Uterus (tissue), 4 donors: ENCODE data around the gene CACNA2D2. TPM values are rescaled to one million over a fixed set of nuclear protein-coding genes. Genes with fewer than 3 reads are reported as not detected.

Source experiments
- DNase-seq, 2 donors: peaks; one replicate each; pipeline ENCODE4 v3.0.0-alpha.2; 2019 to 2020
- H3K27ac ChIP-seq, 2 donors: fragments of 200-600 bp; sonication (generic); 1 replicate in 1 of 2; 2 replicates in 1 of 2; pipeline ENCODE4 v1.5.1; 2016 to 2018
- H3K27me3 ChIP-seq, 2 donors: fragments of 200-600 bp; sonication (generic); one replicate each; pipeline ENCODE4 v1.5.1; 2018 to 2019; ENCODE audit warnings: control low read depth in 1 of 2
- H3K36me3 ChIP-seq, 2 donors: fragments of 200-600 bp; sonication (generic); one replicate each; pipeline ENCODE4 v1.5.1; 2019; ENCODE audit warnings: control low read depth in 1 of 2
- H3K4me1 ChIP-seq, 2 donors: fragments of 200-600 bp; sonication (generic); one replicate each; pipeline ENCODE4 v1.5.1; 2018 to 2019; ENCODE audit warnings: control low read depth in 1 of 2
- H3K4me3 ChIP-seq, 2 donors: fragments of 200-600 bp; sonication (generic); 1 replicate in 1 of 2; 2 replicates in 1 of 2; pipeline ENCODE4 v1.5.1; 2018 to 2019; ENCODE audit warnings: mild to moderate bottlenecking in 1 of 2
- H3K9me3 ChIP-seq, 2 donors: fragments of 200-600 bp; sonication (generic); one replicate each; pipeline ENCODE4 v1.5.1; 2019; ENCODE audit warnings: control low read depth in 1 of 2
- POLR2A ChIP-seq, 2 donors: fragments of 450-650 bp; IDR thresholded peaks; one replicate each; pipeline ENCODE4 v1.6.1; 2016; ENCODE audit warnings: antibody characterized with exemption in 2 of 2, mild to moderate bottlenecking in 1 of 2, moderate library complexity in 1 of 2
- intact Hi-C: fragments of 100-400 bp; cut with DNase I; formaldehyde crosslinking; loops from one replicate; pipeline ENCODE4 v1.15.1; 2023; ENCODE audit warnings: low total_unique reads
- total RNA-seq, 4 donors: library from RNA; depleted of rRNA in 3 of 4; stranded (reverse); fragments of >200 nt in 3 of 4; gene quantifications; one replicate each; pipeline versions ENCODE4 v1.1.0 to v1.2.4, GENCODE V29; 2014 to 2023
- TF ChIP-seq, protein P1 (sequence below), 4 experiments: fragments of 200-600 bp in 2 of 4; fragments of 450-650 bp in 2 of 4; sonication (generic) in 2 of 4; IDR thresholded peaks; one replicate each; pipeline ENCODE4 v1.5.1; 2016 to 2019; ENCODE audit warnings: antibody characterized with exemption in 4 of 4, mild to moderate bottlenecking in 2 of 4, moderate library complexity in 1 of 4
- donor health status: DM: yes; HTN: yes; CAD: no.

CACNA2D2 gene
- total RNA-seq, 4 donors from 2014 or later = under 0.01 to 6.1 (median 5.3) TPM; not detected in 1

DNA sequence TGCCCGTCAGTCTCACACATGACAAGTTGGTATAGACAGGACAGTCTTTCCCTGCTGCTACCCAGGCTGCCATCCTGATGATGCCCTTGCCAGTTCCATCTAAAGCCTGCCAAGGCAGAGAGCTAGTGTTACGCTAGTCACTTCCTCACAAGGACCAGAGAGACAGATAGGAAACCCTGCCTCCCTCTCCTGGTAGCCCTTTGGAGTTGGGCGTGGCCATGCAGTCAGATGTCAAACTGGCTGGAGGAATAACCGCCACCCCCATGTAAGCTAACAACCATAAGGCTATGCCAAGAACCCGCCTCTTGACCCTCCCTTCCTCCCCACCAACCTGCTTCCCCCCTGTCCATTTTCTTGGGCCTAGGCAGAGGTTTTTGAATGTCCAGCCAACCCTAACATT lies 146.9 kb downstream of the CACNA2D2 start:
- H3K27ac ChIP-seq = no peak overlapping the region
- H3K4me3 ChIP-seq = peak overlapping the region in 1 of 2 donors; percentile 67
- no peaks in the 10 kb centered on the region for H3K36me3 ChIP-seq
- no peaks in the 10 kb centered on the region for H3K27me3 ChIP-seq
- intact Hi-C loops = no loop called here
- H3K4me1 ChIP-seq = peaks cover 16 to 31% of the 10 kb centered on the region in 2 donors
- no peaks in the 10 kb centered on the region for H3K9me3 ChIP-seq
- TF ChIP-seq, protein P1, sequence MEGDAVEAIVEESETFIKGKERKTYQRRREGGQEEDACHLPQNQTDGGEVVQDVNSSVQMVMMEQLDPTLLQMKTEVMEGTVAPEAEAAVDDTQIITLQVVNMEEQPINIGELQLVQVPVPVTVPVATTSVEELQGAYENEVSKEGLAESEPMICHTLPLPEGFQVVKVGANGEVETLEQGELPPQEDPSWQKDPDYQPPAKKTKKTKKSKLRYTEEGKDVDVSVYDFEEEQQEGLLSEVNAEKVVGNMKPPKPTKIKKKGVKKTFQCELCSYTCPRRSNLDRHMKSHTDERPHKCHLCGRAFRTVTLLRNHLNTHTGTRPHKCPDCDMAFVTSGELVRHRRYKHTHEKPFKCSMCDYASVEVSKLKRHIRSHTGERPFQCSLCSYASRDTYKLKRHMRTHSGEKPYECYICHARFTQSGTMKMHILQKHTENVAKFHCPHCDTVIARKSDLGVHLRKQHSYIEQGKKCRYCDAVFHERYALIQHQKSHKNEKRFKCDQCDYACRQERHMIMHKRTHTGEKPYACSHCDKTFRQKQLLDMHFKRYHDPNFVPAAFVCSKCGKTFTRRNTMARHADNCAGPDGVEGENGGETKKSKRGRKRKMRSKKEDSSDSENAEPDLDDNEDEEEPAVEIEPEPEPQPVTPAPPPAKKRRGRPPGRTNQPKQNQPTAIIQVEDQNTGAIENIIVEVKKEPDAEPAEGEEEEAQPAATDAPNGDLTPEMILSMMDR (IDR thresholded peaks at IDR 0.05) = no peak
- TF ChIP-seq POLR2A (IDR thresholded peaks at IDR 0.05) = no peak
- no peak for DNase-seq

DNA sequence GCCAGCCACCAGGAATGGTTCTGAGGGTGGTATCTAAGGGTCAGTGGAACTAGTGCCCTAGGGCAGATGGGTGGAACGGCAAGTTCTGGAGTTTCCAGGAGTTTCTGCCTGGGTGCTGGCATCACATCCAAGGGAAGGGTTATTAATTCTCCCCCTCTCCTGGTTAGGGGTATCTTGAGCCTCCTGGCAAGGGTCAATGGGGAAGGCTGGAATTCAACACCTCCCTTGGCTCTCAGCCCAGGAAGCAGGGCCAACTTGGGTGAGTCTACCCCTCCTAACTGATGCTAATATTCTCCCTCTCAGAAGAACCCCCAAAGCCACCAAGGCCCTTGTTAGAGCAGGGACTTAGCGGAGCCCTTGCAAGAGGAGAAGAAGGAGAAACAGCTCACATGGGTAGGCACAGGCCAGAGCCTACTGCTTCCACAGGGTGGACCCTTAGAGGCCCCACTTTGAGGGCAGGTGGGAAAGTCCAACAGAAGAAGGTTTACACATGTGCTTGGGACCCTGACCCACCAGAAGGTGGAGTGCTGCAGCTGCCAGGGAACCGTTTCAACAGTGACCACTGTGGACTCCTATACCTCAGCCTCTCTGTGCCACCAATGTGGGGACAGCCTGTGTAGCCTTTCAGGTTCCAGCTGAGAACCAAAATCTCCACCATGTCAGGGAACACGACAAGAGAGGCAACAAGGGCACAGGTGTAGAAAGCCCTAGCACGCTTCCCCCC lies 147.4 kb downstream of the CACNA2D2 start:
- intact Hi-C loops = no loop called here
- no peaks in the 10 kb centered on the region for H3K9me3 ChIP-seq
- TF ChIP-seq POLR2A (IDR thresholded peaks at IDR 0.05) = no peak
- TF ChIP-seq, protein P1 (IDR thresholded peaks at IDR 0.05) = no peak
- peaks cover 16 to 35% of the 10 kb centered on the region in 2 donors for H3K4me1 ChIP-seq
- no peak overlapping the region for H3K4me3 ChIP-seq
- H3K27ac ChIP-seq = no peak overlapping the region
- H3K36me3 ChIP-seq = no peaks in the 10 kb centered on the region
- H3K27me3 ChIP-seq = no peaks in the 10 kb centered on the region
- DNase-seq = no peak

GRCh38 chr3:50354850-50355249 lies 148.6 kb downstream of the CACNA2D2 start:
- no peak for TF ChIP-seq POLR2A (IDR thresholded peaks at IDR 0.05)
- TF ChIP-seq, protein P1 (IDR thresholded peaks at IDR 0.05) = no peak
- DNase-seq = no peak
- Histone ChIP-seq H3K36me3 (no peaks in the 10 kb centered on the region), H3K4me3 (no peak overlapping the region), H3K27me3 (no peaks in the 10 kb centered on the region), H3K27ac (no peak overlapping the region), H3K9me3 (no peaks in the 10 kb centered on the region), H3K4me1 (peaks cover 16 to 37% of the 10 kb centered on the region in 2 donors)
- intact Hi-C loops = no loop called here

DNA sequence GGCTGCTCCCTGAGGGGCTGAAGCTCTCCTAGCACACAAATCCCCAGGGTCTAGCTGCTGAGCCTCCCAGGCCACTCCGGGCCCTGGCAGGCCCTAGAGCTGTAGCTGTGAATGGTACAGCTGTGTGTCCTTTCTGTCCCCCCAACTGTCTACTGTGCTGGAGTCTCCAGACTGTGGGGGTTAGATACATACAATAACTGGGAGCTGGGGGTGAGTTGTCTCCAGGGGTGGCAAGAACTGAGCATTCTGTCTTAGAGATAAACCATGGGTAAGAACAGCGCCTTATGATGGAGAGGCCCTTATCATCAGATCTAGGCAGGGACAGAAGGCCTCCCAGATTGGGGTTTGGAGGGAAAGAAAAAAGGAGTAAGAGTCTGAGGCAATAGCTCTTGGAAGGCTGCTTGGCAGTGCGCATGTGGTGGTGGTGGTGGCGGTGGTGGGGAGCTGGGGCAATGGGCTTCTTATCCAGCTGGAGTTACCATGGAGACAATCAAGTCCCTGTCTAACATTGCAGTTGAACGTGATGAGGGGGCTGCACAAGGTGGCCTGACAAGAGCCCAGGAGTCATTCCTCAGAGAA lies 149.2 kb downstream of the CACNA2D2 start:
- intact Hi-C loops = no loop called here
- H3K27ac ChIP-seq = no peak overlapping the region

More for the DNA sequence above, 149.2 kb downstream of the CACNA2D2 start:
- Histone ChIP-seq H3K4me1 (peaks cover 16 to 42% of the 10 kb centered on the region in 2 donors), H3K36me3 (no peaks in the 10 kb centered on the region), H3K4me3 (no peak overlapping the region), H3K27me3 (no peaks in the 10 kb centered on the region), H3K9me3 (no peaks in the 10 kb centered on the region)
- no peak for TF ChIP-seq POLR2A (IDR thresholded peaks at IDR 0.05)
- TF ChIP-seq, protein P1 (IDR thresholded peaks at IDR 0.05) = no peak
- no peak for DNase-seq
